SU-DHL-6 (cell line): ENCODE data around the gene KLK13.

ENCODE experiments used
- CTCF ChIP-seq: fragments of 200-600 bp; sonication (generic); IDR thresholded peaks from one replicate; pipeline ENCODE4 v1.5.1; 2017; ENCODE audit warnings: antibody characterized with exemption, mild to moderate bottlenecking, low read length, moderate library complexity; ENCODE audit not compliant: insufficient read depth, poor library complexity, severe bottlenecking
- EZH2phosphoT487 ChIP-seq: fragments of 200-600 bp; sonication (generic), shearing (Covaris generic); conservative IDR thresholded peaks from 2 replicates; pipeline ENCODE4 v1.6.1; 2018; ENCODE audit warnings: mild to moderate bottlenecking, antibody characterized with exemption, low read length, moderate library complexity, mixed read lengths

DNA sequence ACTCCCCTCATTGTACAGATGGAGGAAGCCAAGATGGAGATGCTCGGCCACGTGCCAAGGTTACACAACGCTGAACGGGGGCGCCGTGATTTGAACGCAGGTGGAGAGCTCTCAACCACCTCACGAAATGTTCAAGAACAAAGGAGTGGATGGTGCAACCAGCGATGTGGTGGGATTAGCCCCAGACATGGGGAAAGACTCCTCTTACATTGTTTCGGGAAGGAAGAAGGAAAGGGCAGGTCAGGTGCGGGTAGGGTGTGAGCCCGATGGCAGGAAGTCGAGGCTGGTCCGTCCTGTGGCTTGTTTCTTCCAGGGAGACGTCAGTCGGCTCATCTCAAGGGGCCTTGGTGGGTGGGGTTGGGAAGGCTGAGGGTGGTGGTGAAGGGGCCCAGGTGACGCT, 24.9 kb upstream of the KLK13 start:
- TF ChIP-seq CTCF, result no peak
- no peak for TF ChIP-seq EZH2phosphoT487
